GM20000 (cell line): ENCODE data around the gene ACLY.

Experiments used
- DNase-seq: peaks from one replicate; pipeline ENCODE4 v3.0.0; 2012; ENCODE audit warnings: low spot score
- TF ChIP-seq, protein P1 (sequence below): IDR thresholded peaks from 2 replicates; pipeline ENCODE4 v1.5.1; 2012; ENCODE audit warnings: mild to moderate bottlenecking, control low read depth; ENCODE audit errors: extremely low read depth, missing control alignments

The ACLY gene

DNA sequence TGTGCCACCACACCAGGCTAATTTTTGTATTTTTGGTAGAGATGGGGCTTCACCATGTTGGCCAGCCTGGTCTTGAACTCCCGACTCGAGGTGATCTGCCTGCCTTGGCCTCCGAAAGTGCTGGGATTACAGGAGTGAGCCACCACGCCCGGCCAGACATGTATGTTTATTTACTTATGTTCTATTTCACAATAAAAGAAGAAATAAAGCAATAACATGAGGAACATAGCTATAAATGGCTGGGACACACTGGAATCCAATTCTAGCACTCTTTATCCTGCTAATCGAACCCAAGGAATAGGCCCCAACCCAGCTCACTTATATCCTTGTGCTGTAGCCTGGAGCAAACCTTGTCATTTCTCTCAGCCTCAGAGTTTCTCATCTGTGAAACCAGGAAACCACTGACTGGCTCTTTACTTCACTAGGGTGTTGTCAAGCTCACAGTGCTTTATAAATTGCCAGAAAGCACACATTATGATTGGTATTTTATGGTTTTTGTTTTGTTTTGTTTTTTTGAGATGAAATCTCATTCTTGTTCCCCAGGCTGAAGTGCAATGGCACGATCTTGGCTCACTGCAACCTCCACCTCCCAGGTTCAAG, 7.3 kb upstream of the ACLY start:
- TF ChIP-seq, protein P1, sequence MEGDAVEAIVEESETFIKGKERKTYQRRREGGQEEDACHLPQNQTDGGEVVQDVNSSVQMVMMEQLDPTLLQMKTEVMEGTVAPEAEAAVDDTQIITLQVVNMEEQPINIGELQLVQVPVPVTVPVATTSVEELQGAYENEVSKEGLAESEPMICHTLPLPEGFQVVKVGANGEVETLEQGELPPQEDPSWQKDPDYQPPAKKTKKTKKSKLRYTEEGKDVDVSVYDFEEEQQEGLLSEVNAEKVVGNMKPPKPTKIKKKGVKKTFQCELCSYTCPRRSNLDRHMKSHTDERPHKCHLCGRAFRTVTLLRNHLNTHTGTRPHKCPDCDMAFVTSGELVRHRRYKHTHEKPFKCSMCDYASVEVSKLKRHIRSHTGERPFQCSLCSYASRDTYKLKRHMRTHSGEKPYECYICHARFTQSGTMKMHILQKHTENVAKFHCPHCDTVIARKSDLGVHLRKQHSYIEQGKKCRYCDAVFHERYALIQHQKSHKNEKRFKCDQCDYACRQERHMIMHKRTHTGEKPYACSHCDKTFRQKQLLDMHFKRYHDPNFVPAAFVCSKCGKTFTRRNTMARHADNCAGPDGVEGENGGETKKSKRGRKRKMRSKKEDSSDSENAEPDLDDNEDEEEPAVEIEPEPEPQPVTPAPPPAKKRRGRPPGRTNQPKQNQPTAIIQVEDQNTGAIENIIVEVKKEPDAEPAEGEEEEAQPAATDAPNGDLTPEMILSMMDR = no peak
- DNase-seq = no peak

DNA sequence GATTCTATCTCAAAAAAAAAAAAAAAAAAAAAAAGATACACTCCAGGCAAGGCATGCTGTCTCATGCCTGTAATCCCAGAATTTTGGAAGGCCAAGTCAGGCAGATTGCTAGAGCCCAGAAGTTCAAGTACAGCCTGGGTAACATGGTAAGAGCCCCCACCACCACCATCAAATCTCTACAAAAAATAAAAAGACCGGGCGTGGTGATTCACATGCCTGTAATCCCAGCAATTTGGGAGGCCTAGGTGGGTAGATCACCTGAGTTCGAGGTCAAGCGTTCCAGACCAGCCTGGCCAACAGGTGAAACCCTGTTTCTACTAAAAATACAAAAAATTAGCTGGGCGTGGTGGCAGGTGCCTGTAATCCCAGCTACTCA, 1.8 kb upstream of the ACLY start:
- DNase-seq = no peak
- TF ChIP-seq, protein P1 = no peak

DNA sequence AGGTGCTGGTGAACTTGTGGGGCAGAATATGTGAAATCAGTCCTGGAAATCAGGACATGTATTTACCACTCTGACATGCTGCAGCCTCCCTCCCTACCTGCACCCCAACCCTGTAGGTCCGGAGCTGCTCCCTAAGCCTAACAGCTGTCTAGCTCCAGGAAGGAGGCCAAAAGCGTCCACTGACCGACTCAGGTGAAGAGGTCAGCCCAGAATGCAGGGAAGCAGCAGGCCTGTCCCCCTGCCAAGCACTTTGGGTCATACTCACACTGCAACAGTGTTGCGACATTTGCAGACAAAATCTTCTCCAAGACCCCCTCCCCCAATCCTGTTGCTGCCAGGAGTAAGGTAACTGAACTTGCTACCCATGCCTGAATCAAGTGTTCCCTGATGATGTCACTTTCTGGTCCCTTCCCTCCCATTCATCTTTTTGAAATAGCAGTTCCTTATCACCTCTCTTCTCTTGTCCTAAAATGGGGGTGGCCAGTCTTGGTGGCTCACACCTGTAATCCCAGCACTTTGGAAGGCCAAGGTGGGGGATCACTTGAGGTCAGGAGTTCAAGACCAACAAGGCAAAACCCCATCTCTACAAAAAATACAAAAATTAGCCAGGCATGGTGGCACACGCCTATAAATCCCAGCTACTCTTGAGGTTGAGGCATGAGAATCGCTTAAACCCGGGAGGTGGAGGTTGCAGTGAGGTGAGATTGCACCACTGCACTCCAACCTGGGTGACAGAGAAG, 1.3 kb upstream of the ACLY start:
- DNase-seq = no peak
- TF ChIP-seq, protein P1 = no peak

DNA sequence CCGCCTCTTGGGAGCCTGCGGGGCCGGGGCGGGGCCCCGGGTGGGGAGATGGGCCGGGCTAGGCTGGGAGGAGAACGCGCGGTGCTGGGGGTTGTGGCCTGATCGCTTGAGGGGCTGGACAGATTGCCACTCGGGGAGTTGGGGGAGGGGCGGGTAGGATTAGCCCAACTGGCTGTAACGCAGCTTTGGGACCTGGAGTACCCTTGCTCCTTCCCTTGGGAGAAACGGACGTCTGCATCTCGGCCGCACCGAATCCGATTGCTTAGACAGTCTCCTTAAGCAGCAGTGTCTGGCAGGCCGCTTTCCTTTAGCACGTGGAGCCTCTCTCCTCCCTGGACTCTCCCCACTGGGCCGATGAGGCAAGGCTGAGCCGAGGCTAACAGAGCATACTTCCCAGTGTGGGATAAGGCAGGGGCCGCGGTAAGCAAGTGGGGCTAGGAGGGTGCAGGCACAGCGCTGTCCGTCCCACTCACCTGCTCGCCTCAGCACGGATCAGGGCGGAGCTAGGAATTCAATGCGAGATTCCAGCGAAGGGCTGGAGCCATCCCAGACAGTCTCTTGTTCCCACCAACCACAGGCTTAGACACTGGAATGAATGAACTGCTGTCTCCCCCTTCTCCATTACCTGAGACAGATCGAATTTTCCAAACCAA, 540 bp upstream of the ACLY start:
- no peak for DNase-seq
- TF ChIP-seq, protein P1 = no peak

DNA sequence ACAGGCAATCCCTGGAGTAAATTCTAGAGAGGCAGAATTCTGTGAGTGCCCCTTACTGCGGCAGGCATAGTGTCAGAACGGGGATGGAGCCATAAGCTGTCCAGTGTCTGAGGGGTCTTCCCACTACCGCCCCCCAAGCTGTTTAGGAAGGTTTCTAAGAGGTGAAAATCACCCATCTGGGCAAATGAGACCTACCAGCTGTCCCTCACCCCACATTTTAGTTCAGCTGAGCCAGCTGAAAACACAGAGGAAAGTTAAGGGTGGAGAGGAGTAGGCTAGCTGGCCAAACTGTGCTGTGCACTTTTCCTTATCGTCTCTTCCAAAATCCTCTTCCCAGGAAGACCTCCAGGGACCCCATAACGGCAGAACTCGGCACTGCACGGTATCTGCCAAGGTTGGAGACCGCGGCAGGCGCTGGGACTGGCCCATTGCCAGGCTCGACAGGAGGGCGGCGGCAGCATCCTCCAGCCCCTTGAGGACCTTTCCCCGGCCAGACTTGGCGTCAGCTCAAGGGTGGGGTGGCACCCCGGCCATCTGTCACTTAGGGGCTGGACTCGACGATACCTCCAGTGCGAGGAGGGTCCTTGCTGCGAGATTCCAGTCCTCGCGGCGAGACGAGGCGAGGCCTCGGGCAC, 955 bp downstream of the ACLY start:
- TF ChIP-seq, protein P1 = no peak
- peak; percentile 32 for DNase-seq

DNA sequence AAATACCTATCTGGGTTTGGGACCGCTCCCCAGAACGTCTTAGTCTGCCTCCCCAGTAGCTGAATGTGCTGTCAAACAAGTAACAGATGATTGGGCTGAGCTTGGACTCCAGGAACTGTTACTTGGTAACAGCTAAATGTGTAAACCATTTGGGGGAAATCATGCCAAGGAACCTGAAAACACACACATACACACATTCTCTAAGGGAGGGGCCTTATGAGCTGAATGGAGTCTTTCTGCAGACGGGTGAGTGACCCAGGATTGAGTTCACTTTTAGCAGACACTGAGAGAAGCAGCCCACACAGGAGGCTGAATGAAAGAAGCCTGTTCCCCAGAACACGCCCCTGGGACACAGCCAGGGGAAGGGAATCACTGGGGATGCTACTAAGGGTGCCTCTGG, 1.6 kb downstream of the ACLY start:
- DNase-seq = no peak
- TF ChIP-seq, protein P1 = no peak

DNA sequence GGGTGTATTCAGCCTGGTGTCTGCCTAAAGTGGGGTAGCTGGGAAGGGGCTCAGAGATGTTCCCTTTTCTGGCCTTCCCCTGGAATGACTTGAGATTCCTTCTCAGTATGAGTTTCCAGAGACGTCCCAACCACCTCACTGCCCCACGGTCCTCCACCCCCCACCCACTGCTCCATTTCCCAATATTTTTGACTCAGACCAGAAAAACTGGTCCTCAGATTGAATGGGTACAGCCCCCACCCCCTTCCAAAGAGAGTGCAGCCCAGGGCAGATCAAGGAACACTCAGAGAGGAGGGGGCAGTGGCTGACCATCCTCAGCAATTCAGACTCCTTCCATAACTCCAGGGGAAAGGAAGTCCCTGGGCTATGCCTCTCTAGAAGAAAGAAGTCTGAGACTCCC, 3.2 kb downstream of the ACLY start:
- TF ChIP-seq, protein P1 = no peak
- DNase-seq = no peak
